HCT116 (cell line): ENCODE data around the gene LEMD1. TPM values are rescaled to one million over a fixed set of nuclear protein-coding genes. Genes with fewer than 3 reads are reported as not detected.

Experiments
- ATAC-seq: fragments of 200-7000 bp; cut with Tn5 transposase; 2 replicates; pipeline ENCODE4 v1.9.1; 2020; ENCODE audit warnings: mild to moderate bottlenecking, moderate library complexity
- BruUV-seq: library from RNA; stranded (reverse); fragments of 400-500 nt; replicated peaks from 2 replicates; lab custom pipeline; 2021; lab: Mats Ljungman, UMichigan
- CTCF ChIA-PET: fragments of 300-600 bp; sonication (Branson Sonifier 250); formaldehyde crosslinking; loops from one replicate; lab custom pipeline; 2021; ENCODE audit warnings: antibody characterized with exemption; lab: Charles Lee
- POLR2A ChIA-PET: fragments of 300-600, 350-600 bp; sonication (Branson Sonifier 250); formaldehyde crosslinking; loops from one replicate; lab custom pipeline; 2021; ENCODE audit warnings: antibody characterized with exemption; lab: Charles Lee
- RAD21 ChIA-PET, 2 experiments: fragments of 300-600 bp; sonication (Branson Sonifier 250); formaldehyde crosslinking; loops; one replicate each; lab custom pipeline; 2023; ENCODE audit warnings: low total read pairs in 2 of 2; ENCODE audit not compliant: uncharacterized antibody in 2 of 2, unreplicated experiment in 2 of 2, low non-redundant PET in 1 of 2; lab: Charles Lee
- DNase-seq: peaks from one replicate; pipeline ENCODE4 v3.0.0-alpha.2; 2010; ENCODE audit warnings: low read depth, low spot score
- H2AFZ ChIP-seq: fragments of 200-600 bp; shearing (Covaris generic), sonication (generic); 2 replicates; pipeline ENCODE4 v1.6.1; 2017; ENCODE audit warnings: low read depth, mixed run types, mixed read lengths, antibody characterized with exemption, low read length; ENCODE audit not compliant: poor library complexity, severe bottlenecking
- H3K27ac ChIP-seq: 2 replicates; pipeline ENCODE4 v1.5.1; 2012; ENCODE audit warnings: low read depth, low read length
- H3K27me3 ChIP-seq: fragments of 200-600 bp; sonication (generic); 2 replicates; pipeline ENCODE4 v1.6.1; 2016; ENCODE audit warnings: mixed run types, low read length, mixed read lengths; ENCODE audit not compliant: insufficient read depth
- H3K36me3 ChIP-seq, 2 experiments: fragments of 200-500 bp in 1 of 2; fragments of 200-600 bp in 1 of 2; sonication (Bioruptor generic) in 1 of 2; sonication (generic) in 1 of 2; 2 replicates each; pipeline versions ENCODE4 v1.5.1 to v1.6.1; 2014 to 2016; ENCODE audit warnings: low read length in 2 of 2, inconsistent platforms in 1 of 2, mixed read lengths in 1 of 2, mixed run types in 1 of 2; ENCODE audit not compliant: insufficient read depth in 2 of 2, control insufficient read depth in 1 of 2
- H3K4me1 ChIP-seq, 2 experiments: fragments of 200-600 bp in 1 of 2; sonication (generic) in 1 of 2; 2 replicates each; pipeline versions ENCODE4 v1.5.1 to v1.6.1; 2012 to 2017; ENCODE audit warnings: low read length in 2 of 2, inconsistent platforms in 1 of 2, mild to moderate bottlenecking in 1 of 2, mixed read lengths in 1 of 2, mixed run types in 1 of 2, moderate library complexity in 1 of 2; ENCODE audit not compliant: insufficient read depth in 2 of 2, control insufficient read depth in 1 of 2
- H3K4me2 ChIP-seq: fragments of 200-600 bp; sonication (generic); 2 replicates; pipeline ENCODE4 v1.6.1; 2017; ENCODE audit warnings: mixed run types, low read length, mixed read lengths
- H3K4me3 ChIP-seq, 2 experiments: fragments of 200-600 bp in 1 of 2; sonication (generic) in 1 of 2; replicated peaks in 1 of 2; 2 replicates each; pipeline ENCODE4 v1.5.1; 2011 to 2016; ENCODE audit warnings: low read length in 2 of 2, control low read depth in 1 of 2, low read depth in 1 of 2, mild to moderate bottlenecking in 1 of 2, mixed read lengths in 1 of 2, mixed run types in 1 of 2
- H3K79me2 ChIP-seq: fragments of 200-600 bp; sonication (generic); 2 replicates; pipeline ENCODE4 v1.6.1; 2017; ENCODE audit warnings: mild to moderate bottlenecking, mixed run types, low read length, moderate library complexity, mixed read lengths; ENCODE audit not compliant: insufficient read depth
- H3K9ac ChIP-seq: fragments of 200-600 bp; sonication (generic); 2 replicates; pipeline ENCODE4 v1.6.1; 2016; ENCODE audit warnings: low read length, mixed read lengths
- H3K9me2 ChIP-seq: fragments of 200-600 bp; sonication (generic), shearing (Covaris generic); 2 replicates; pipeline ENCODE4 v1.6.1; 2017; ENCODE audit warnings: mixed run types, mild to moderate bottlenecking, moderate library complexity; ENCODE audit not compliant: insufficient read depth
- H3K9me3 ChIP-seq, 2 experiments: fragments of 200-500 bp in 1 of 2; fragments of 200-600 bp in 1 of 2; sonication (Bioruptor generic) in 1 of 2; sonication (generic) in 1 of 2; 2 replicates each; pipeline ENCODE4 v1.6.1; 2014 to 2017; ENCODE audit warnings: low read length in 2 of 2, mixed read lengths in 2 of 2, inconsistent platforms in 1 of 2, low read depth in 1 of 2, mild to moderate bottlenecking in 1 of 2, mixed run types in 1 of 2, moderate library complexity in 1 of 2; ENCODE audit not compliant: control insufficient read depth in 1 of 2, insufficient read depth in 1 of 2
- H4K20me1 ChIP-seq: fragments of 200-600 bp; sonication (generic), shearing (Covaris generic); 2 replicates; pipeline ENCODE4 v1.6.1; 2017; ENCODE audit warnings: mixed run types, mild to moderate bottlenecking, moderate library complexity; ENCODE audit not compliant: insufficient read depth
- EZH2 ChIP-seq: fragments of 200-600 bp; sonication (generic); IDR thresholded peaks from 2 replicates; pipeline ENCODE4 v1.6.1; 2017; ENCODE audit warnings: antibody characterized with exemption, mixed run types
- JUND ChIP-seq: IDR thresholded peaks from 2 replicates; pipeline ENCODE4 v1.6.1; 2012
- MAX ChIP-seq: IDR thresholded peaks from 2 replicates; pipeline ENCODE4 v1.6.1; 2012
- POLR2A ChIP-seq: IDR thresholded peaks from 2 replicates; pipeline ENCODE4 v1.7.0; 2011; ENCODE audit warnings: borderline replicate concordance; ENCODE audit not compliant: insufficient read depth, insufficient read length; ENCODE audit errors: extremely low read depth
- ZBTB33 ChIP-seq: IDR thresholded peaks from 2 replicates; pipeline ENCODE4 v1.6.1; 2011; ENCODE audit warnings: mild to moderate bottlenecking, low read length, moderate library complexity; ENCODE audit not compliant: insufficient replicate concordance; ENCODE audit errors: extremely low read depth
- ZNF274 ChIP-seq: fragments of 200-500 bp; sonication (Bioruptor generic); IDR thresholded peaks from 2 replicates; pipeline ENCODE4 v1.6.1; 2014; ENCODE audit warnings: mild to moderate bottlenecking, low read depth, low read length, inconsistent platforms
- intact Hi-C: fragments of 100-400 bp; cut with micrococcal nuclease; formaldehyde crosslinking; loops from 2 replicates; pipeline ENCODE4 v1.10.0; 2022
- total RNA-seq: library from RNA; stranded (reverse); gene quantifications from one replicate; pipeline ENCODE4 v1.2.1, GENCODE V29; 2021; ENCODE audit not compliant: unreplicated experiment
- TF ChIP-seq, protein P1 (sequence below): IDR thresholded peaks from 2 replicates; pipeline ENCODE4 v1.6.1; 2012
- TF ChIP-seq, protein P2 (sequence below), 3 experiments: fragments of 200-600 bp in 1 of 3; sonication (generic) in 1 of 3; IDR thresholded peaks in 2 of 3; conservative IDR thresholded peaks in 1 of 3; 2 replicates each; pipeline ENCODE4 v1.5.1; 2012 to 2017; ENCODE audit warnings: low read depth in 2 of 3, low read length in 2 of 3, antibody characterized with exemption in 1 of 3, borderline replicate concordance in 1 of 3, control low read depth in 1 of 3, mild to moderate bottlenecking in 1 of 3, mixed read lengths in 1 of 3, mixed run types in 1 of 3, moderate library complexity in 1 of 3; ENCODE audit not compliant: insufficient read depth in 1 of 3

The LEMD1 gene
- total RNA-seq, 1 experiment from 2014 or later: 11.9 TPM

DNA sequence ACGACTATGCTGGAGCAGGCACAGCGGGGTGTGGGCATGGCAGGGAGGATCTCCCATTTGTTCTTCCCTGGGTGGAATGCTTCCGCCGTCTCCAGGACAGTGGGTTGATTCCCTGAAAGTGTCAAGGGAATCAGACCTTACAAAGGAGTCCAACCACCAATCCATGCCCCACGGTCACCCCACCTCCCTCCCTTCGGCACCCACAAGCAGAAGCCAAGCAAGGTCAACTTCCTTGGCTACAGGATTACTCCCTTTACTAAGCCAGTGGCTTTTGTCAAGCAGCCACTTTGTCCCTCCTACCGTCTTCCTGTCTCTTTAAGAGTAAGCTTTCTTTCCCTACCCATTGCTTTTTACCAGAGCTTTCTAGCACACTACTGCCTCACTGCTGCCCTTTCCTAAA lies 84.4 kb downstream of the LEMD1 start:
- no peaks in the 10 kb centered on the region for H3K79me2 ChIP-seq

More for the DNA sequence above, 84.4 kb downstream of the LEMD1 start:
- no peak for ATAC-seq
- no peak overlapping the region for H3K4me3 ChIP-seq
- no TSS peak for BruUV-seq
- no peaks in the 10 kb centered on the region for H3K9me3 ChIP-seq
- POLR2A ChIA-PET: interaction anchor here (1.1 kb wide), 1 partner anchor 20 kb away, joined by 3 read pairs; no protein-coding TSS in a partner anchor
- CTCF ChIA-PET: interaction anchor here (1.0 to 2.8 kb wide), 4 partner anchors 16 to 187 kb away, joined by 4 to 20 read pairs (median 14); no protein-coding TSS in a partner anchor
- no peak overlapping the region for H3K9ac ChIP-seq
- H3K36me3 ChIP-seq: no peaks in the 10 kb centered on the region
- H3K4me2 ChIP-seq: no peak overlapping the region
- intact Hi-C loops: loop anchor here (5.0 kb wide), 1 partner anchor 150 kb away; no protein-coding TSS in a partner anchor
- peaks cover 4 to 13% of the 10 kb centered on the region in 2 experiments; a peak in 3 of 4 replicates for H3K4me1 ChIP-seq
- RAD21 ChIA-PET: no interaction called here
- no peaks in the 10 kb centered on the region for H3K27me3 ChIP-seq
- no peak for DNase-seq
- no peak overlapping the region for H2AFZ ChIP-seq
- TF ChIP-seq ZBTB33 (no peak), ZNF274 (no peak), MAX (no peak), EZH2 (no peak), POLR2A (no peak), JUND (no peak)
- TF ChIP-seq, protein P1, sequence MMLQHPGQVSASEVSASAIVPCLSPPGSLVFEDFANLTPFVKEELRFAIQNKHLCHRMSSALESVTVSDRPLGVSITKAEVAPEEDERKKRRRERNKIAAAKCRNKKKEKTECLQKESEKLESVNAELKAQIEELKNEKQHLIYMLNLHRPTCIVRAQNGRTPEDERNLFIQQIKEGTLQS: no peak
- TF ChIP-seq, protein P2, sequence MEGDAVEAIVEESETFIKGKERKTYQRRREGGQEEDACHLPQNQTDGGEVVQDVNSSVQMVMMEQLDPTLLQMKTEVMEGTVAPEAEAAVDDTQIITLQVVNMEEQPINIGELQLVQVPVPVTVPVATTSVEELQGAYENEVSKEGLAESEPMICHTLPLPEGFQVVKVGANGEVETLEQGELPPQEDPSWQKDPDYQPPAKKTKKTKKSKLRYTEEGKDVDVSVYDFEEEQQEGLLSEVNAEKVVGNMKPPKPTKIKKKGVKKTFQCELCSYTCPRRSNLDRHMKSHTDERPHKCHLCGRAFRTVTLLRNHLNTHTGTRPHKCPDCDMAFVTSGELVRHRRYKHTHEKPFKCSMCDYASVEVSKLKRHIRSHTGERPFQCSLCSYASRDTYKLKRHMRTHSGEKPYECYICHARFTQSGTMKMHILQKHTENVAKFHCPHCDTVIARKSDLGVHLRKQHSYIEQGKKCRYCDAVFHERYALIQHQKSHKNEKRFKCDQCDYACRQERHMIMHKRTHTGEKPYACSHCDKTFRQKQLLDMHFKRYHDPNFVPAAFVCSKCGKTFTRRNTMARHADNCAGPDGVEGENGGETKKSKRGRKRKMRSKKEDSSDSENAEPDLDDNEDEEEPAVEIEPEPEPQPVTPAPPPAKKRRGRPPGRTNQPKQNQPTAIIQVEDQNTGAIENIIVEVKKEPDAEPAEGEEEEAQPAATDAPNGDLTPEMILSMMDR (IDR thresholded peaks at IDR 0.05 in 2 of 3, conservative IDR thresholded peaks at IDR 0.05 in 1 of 3; ENCODE audit: borderline replicate concordance in 1 of 3, insufficient read depth in 1 of 3, low read depth in 2 of 3, low read length in 2 of 3): no peak
- TF ChIP-seq, all 23 proteins: peak for 0
- Histone ChIP-seq H3K27ac (no peak overlapping the region), H3K9me2 (no peaks in the 10 kb centered on the region), H4K20me1 (no peaks in the 10 kb centered on the region)
